Neural progenitor cell (in vitro differentiated cells): ENCODE results near the gene STBD1. TPM values are rescaled to one million over a fixed set of nuclear protein-coding genes. Genes with fewer than 3 reads are reported as not detected.

ENCODE experiments used
- DNase-seq: peaks from one replicate; pipeline ENCODE4 v3.0.0-alpha.2; 2016; ENCODE audit warnings: low spot score
- H2AFZ ChIP-seq: fragments of 200-600 bp; sonication (generic); replicated peaks from 2 replicates; pipeline ENCODE4 v1.6.1; 2016; ENCODE audit warnings: antibody characterized with exemption
- H3F3A ChIP-seq: fragments of 200-600 bp; sonication (generic); 2 replicates; pipeline ENCODE4 v1.6.1; 2016; ENCODE audit warnings: antibody characterized with exemption, low read depth
- H3K27ac ChIP-seq: fragments of 200-600 bp; sonication (generic); 2 replicates; pipeline ENCODE4 v1.5.1; 2016; ENCODE audit warnings: mild to moderate bottlenecking
- H3K27me3 ChIP-seq: fragments of 200-600 bp; sonication (generic); 2 replicates; pipeline ENCODE4 v1.6.1; 2016; ENCODE audit warnings: mild to moderate bottlenecking, moderate library complexity
- H3K36me3 ChIP-seq: fragments of 200-600 bp; sonication (generic); 2 replicates; pipeline ENCODE4 v1.5.1; 2016
- H3K4me1 ChIP-seq: fragments of 200-600 bp; sonication (generic); 2 replicates; pipeline ENCODE4 v1.6.1; 2016; ENCODE audit warnings: mixed run types
- H3K4me2 ChIP-seq: fragments of 200-600 bp; sonication (generic); 2 replicates; pipeline ENCODE4 v1.6.1; 2016
- H3K4me3 ChIP-seq: fragments of 200-600 bp; sonication (generic); 2 replicates; pipeline ENCODE4 v1.5.1; 2016
- H3K79me2 ChIP-seq: fragments of 200-600 bp; sonication (generic); 2 replicates; pipeline ENCODE4 v1.6.1; 2016; ENCODE audit warnings: low read depth
- H3K9ac ChIP-seq: fragments of 200-600 bp; sonication (generic); 2 replicates; pipeline ENCODE4 v1.6.1; 2016
- H3K9me3 ChIP-seq: fragments of 200-600 bp; sonication (generic); 2 replicates; pipeline ENCODE4 v1.5.1; 2016; ENCODE audit warnings: low read depth
- H4K20me1 ChIP-seq: fragments of 200-600 bp; sonication (generic); 2 replicates; pipeline ENCODE4 v1.6.1; 2016; ENCODE audit warnings: low read depth
- H3K27ac Mint-ChIP-seq: 3 replicates; pipeline ENCODE4 v1.8.0; 2021; ENCODE audit warnings: mixed read lengths
- H3K27me3 Mint-ChIP-seq: 2 replicates; pipeline ENCODE4 v1.8.0; 2022; ENCODE audit warnings: low read depth, mild to moderate bottlenecking, inconsistent platforms, moderate library complexity, mixed read lengths; ENCODE audit not compliant: insufficient read depth
- H3K36me3 Mint-ChIP-seq: 3 replicates; pipeline ENCODE4 v1.8.0; 2021; ENCODE audit warnings: mixed read lengths
- H3K4me1 Mint-ChIP-seq: 3 replicates; pipeline ENCODE4 v1.8.0; 2021; ENCODE audit warnings: mixed read lengths
- H3K4me3 Mint-ChIP-seq: 3 replicates; pipeline ENCODE4 v1.8.0; 2021; ENCODE audit warnings: mild to moderate bottlenecking, moderate library complexity, mixed read lengths
- H3K9me3 Mint-ChIP-seq: 3 replicates; pipeline ENCODE4 v1.8.0; 2020; ENCODE audit warnings: mixed read lengths
- EZH2 ChIP-seq: fragments of 200-600 bp; sonication (generic); IDR thresholded peaks from 2 replicates; pipeline ENCODE4 v1.6.1; 2017; ENCODE audit warnings: antibody characterized with exemption, mild to moderate bottlenecking, moderate library complexity
- EZH2phosphoT487 ChIP-seq: fragments of 200-600 bp; sonication (generic); IDR thresholded peaks from 2 replicates; pipeline ENCODE4 v1.6.1; 2017; ENCODE audit warnings: antibody characterized with exemption
- total RNA-seq: library from RNA; depleted of rRNA; stranded (reverse); fragments of >200 nt; gene quantifications from 2 replicates; pipeline ENCODE4 v1.2.3, GENCODE V29; 2015; ENCODE audit warnings: low replicate concordance
- TF ChIP-seq, protein P1 (sequence below): fragments of 200-600 bp; sonication (generic); IDR thresholded peaks from 2 replicates; pipeline ENCODE4 v1.5.1; 2017; ENCODE audit warnings: antibody characterized with exemption, mild to moderate bottlenecking

STBD1 gene
- total RNA-seq, 1 donor from 2014 or later = 5.4 TPM

DNA sequence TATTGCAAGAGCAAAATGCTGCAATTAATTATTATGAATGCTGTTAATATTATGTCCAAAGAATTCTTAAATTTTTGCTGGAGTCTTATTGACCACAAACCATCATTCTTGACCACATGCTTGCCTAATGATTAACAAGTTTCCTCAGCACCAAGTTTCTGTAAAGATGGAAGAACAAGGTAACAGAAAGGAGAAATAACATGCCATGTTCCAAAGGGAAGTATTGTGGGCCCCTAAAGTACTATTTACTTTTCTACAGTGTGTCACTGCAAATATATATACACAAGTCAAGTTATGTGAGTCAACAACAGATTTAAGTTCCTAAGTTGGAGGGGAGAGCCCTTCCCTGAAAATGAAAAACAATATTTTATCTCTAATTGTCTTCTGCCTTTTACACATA is 34.5 kb upstream of the STBD1 start:
- Mint-ChIP-seq H3K36me3 (peaks cover 2% of the 10 kb centered on the region), H3K27me3 (no peaks in the 10 kb centered on the region), H3K9me3 (no peaks in the 10 kb centered on the region), H3K4me1 (no peaks in the 10 kb centered on the region), H3K4me3 (no peak overlapping the region), H3K27ac (no peak overlapping the region)
- H3F3A ChIP-seq = no peaks in the 10 kb centered on the region
- H3K27ac ChIP-seq = no peak overlapping the region
- H3K4me2 ChIP-seq = no peak overlapping the region
- no peaks in the 10 kb centered on the region for H3K79me2 ChIP-seq
- H3K4me3 ChIP-seq = no peak overlapping the region
- H2AFZ ChIP-seq = no peak overlapping the region
- H3K36me3 ChIP-seq = no peaks in the 10 kb centered on the region
- no peaks in the 10 kb centered on the region for H3K27me3 ChIP-seq
- no peak overlapping the region for H3K9ac ChIP-seq
- no peaks in the 10 kb centered on the region for H3K4me1 ChIP-seq
- DNase-seq = no peak
- no peaks in the 10 kb centered on the region for H3K9me3 ChIP-seq
- TF ChIP-seq, protein P1, sequence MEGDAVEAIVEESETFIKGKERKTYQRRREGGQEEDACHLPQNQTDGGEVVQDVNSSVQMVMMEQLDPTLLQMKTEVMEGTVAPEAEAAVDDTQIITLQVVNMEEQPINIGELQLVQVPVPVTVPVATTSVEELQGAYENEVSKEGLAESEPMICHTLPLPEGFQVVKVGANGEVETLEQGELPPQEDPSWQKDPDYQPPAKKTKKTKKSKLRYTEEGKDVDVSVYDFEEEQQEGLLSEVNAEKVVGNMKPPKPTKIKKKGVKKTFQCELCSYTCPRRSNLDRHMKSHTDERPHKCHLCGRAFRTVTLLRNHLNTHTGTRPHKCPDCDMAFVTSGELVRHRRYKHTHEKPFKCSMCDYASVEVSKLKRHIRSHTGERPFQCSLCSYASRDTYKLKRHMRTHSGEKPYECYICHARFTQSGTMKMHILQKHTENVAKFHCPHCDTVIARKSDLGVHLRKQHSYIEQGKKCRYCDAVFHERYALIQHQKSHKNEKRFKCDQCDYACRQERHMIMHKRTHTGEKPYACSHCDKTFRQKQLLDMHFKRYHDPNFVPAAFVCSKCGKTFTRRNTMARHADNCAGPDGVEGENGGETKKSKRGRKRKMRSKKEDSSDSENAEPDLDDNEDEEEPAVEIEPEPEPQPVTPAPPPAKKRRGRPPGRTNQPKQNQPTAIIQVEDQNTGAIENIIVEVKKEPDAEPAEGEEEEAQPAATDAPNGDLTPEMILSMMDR = no peak
- TF ChIP-seq EZH2 (no peak), EZH2phosphoT487 (no peak)
- no peaks in the 10 kb centered on the region for H4K20me1 ChIP-seq

DNA sequence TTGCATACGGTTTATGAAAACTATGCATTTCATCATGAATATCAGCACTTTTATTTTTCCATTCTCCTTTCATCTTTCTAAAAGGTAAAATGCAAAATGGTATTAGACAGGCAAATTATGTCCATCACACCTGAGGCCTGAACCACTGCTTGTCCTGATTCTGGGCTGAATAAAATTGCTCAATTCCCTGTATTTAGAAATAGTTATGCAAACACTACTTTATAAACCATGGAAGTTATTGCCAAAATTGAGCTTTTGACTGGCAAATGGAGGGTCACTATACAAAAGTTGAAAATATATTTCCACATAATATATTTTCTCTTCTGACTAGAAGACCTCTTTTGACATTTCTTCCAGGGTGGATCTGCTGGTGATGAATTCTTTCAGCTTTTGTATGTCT is 34.0 kb upstream of the STBD1 start:
- peaks cover 2% of the 10 kb centered on the region for H3K36me3 Mint-ChIP-seq
- Histone ChIP-seq H3K9me3 (no peaks in the 10 kb centered on the region), H3K4me3 (no peak overlapping the region), H3F3A (no peaks in the 10 kb centered on the region), H3K79me2 (no peaks in the 10 kb centered on the region), H3K27ac (no peak overlapping the region), H3K36me3 (no peaks in the 10 kb centered on the region), H2AFZ (no peak overlapping the region), H3K4me1 (no peaks in the 10 kb centered on the region), H3K27me3 (no peaks in the 10 kb centered on the region), H3K4me2 (no peak overlapping the region), H3K9ac (no peak overlapping the region), H4K20me1 (no peaks in the 10 kb centered on the region)
- TF ChIP-seq, protein P1 = no peak
- TF ChIP-seq EZH2phosphoT487 (no peak), EZH2 (no peak)
- no peaks in the 10 kb centered on the region for H3K4me1 Mint-ChIP-seq
- H3K4me3 Mint-ChIP-seq = no peak overlapping the region
- no peaks in the 10 kb centered on the region for H3K27me3 Mint-ChIP-seq
- no peaks in the 10 kb centered on the region for H3K9me3 Mint-ChIP-seq
- DNase-seq = no peak
- H3K27ac Mint-ChIP-seq = no peak overlapping the region

DNA sequence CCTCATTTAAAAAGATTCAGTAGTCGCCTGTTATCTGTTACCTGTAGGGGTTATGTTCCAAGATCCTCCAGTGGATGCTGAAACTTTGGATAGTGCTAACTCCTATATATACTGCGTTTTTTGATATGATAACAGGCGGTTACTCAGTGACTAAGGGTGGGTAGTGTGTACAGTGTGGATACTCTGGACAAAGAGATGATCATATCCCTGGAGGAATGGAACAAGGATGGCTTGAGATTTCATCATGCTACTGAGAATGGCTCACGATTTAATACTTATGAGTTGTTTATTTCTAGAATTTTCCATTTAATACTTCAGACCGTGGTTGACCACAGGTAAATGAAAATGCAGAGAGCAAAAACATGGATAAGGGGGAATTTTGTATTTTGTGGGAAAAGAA is 33.5 kb upstream of the STBD1 start:
- Histone ChIP-seq H3K36me3 (no peaks in the 10 kb centered on the region), H3K27me3 (no peaks in the 10 kb centered on the region), H3K4me3 (no peak overlapping the region), H3K27ac (no peak overlapping the region), H3K4me2 (no peak overlapping the region), H3K4me1 (no peaks in the 10 kb centered on the region), H2AFZ (no peak overlapping the region), H4K20me1 (no peaks in the 10 kb centered on the region), H3F3A (no peaks in the 10 kb centered on the region), H3K9ac (no peak overlapping the region), H3K79me2 (no peaks in the 10 kb centered on the region), H3K9me3 (no peaks in the 10 kb centered on the region)
- TF ChIP-seq EZH2phosphoT487 (no peak), EZH2 (no peak)
- TF ChIP-seq, protein P1 = no peak
- Mint-ChIP-seq H3K27me3 (no peaks in the 10 kb centered on the region), H3K4me1 (no peaks in the 10 kb centered on the region), H3K4me3 (no peak overlapping the region), H3K27ac (no peak overlapping the region), H3K36me3 (peaks cover 2% of the 10 kb centered on the region), H3K9me3 (no peaks in the 10 kb centered on the region)
- DNase-seq = no peak
